SK-N-SH (cell line): ENCODE results near the gene FRMD1. TPM values are rescaled to one million over a fixed set of nuclear protein-coding genes. Genes with fewer than 3 reads are reported as not detected.

Experiments used
- CTCF ChIA-PET: fragments of 300-600, 350-600 bp; formaldehyde crosslinking; extraction: SDS; loops from one replicate; lab custom pipeline; 2021; lab: Yijun Ruan, JAX
- POLR2A ChIA-PET: fragments of 350-600 bp; sonication (Branson Sonifier 250); formaldehyde crosslinking; extraction: SDS; loops from one replicate; lab custom pipeline; 2020; ENCODE audit warnings: antibody characterized with exemption, inconsistent platforms; lab: Yijun Ruan, JAX
- DNase-seq: peaks from one replicate; pipeline ENCODE4 v3.0.0; 2012
- H2AFZ ChIP-seq: fragments of 200-600 bp; sonication (generic); 2 replicates; pipeline ENCODE4 v1.8.1; 2016; ENCODE audit warnings: antibody characterized with exemption, mild to moderate bottlenecking, low read depth
- H3F3A ChIP-seq: fragments of 200-600 bp; sonication (generic); replicated peaks from 2 replicates; pipeline ENCODE3; 2016; ENCODE audit warnings: antibody characterized with exemption, mild to moderate bottlenecking; ENCODE audit not compliant: insufficient read depth
- H3K27ac ChIP-seq, 2 experiments: fragments of 200-500 bp in 1 of 2; fragments of 200-600 bp in 1 of 2; sonication (Bioruptor generic) in 1 of 2; sonication (generic), shearing (Covaris generic) in 1 of 2; 2 replicates each; pipeline versions ENCODE4 v1.5.1 to v1.6.1; 2014 to 2016; ENCODE audit warnings: low read depth in 2 of 2, inconsistent platforms in 1 of 2, low read length in 1 of 2, mild to moderate bottlenecking in 1 of 2, mixed read lengths in 1 of 2
- H3K27me3 ChIP-seq: fragments of 200-600 bp; sonication (generic), shearing (Covaris generic); 2 replicates; pipeline ENCODE4 v1.6.1; 2016; ENCODE audit warnings: mixed run types; ENCODE audit not compliant: insufficient read depth
- H3K36me3 ChIP-seq, 2 experiments: fragments of 200-500 bp in 1 of 2; fragments of 200-600 bp in 1 of 2; sonication (Bioruptor generic) in 1 of 2; sonication (generic) in 1 of 2; replicated peaks in 1 of 2; 2 replicates each; pipeline versions ENCODE3 to v1.5.1; 2014 to 2016; ENCODE audit warnings: low read length in 1 of 2, mild to moderate bottlenecking in 1 of 2; ENCODE audit not compliant: insufficient read depth in 2 of 2, control insufficient read depth in 1 of 2
- H3K4me1 ChIP-seq, 2 experiments: fragments of 200-500 bp in 1 of 2; fragments of 200-600 bp in 1 of 2; sonication (Bioruptor generic) in 1 of 2; sonication (generic), shearing (Covaris generic) in 1 of 2; 2 replicates each; pipeline versions ENCODE4 v1.5.1 to v1.6.1; 2014 to 2016; ENCODE audit warnings: low read depth in 1 of 2, low read length in 1 of 2, mixed run types in 1 of 2; ENCODE audit not compliant: insufficient read depth in 2 of 2, control insufficient read depth in 1 of 2
- H3K4me2 ChIP-seq: fragments of 200-600 bp; sonication (generic), shearing (Covaris generic); 2 replicates; pipeline ENCODE4 v1.6.1; 2017; ENCODE audit warnings: mixed run types
- H3K4me3 ChIP-seq, 2 experiments: fragments of 200-500 bp in 1 of 2; fragments of 200-600 bp in 1 of 2; sonication (Bioruptor generic) in 1 of 2; sonication (generic), shearing (Covaris generic) in 1 of 2; 2 replicates each; pipeline versions ENCODE4 v1.5.1 to v1.8.1; 2014 to 2016; ENCODE audit warnings: low read depth in 2 of 2, inconsistent platforms in 1 of 2, low read length in 1 of 2, mild to moderate bottlenecking in 1 of 2, mixed read lengths in 1 of 2, moderate library complexity in 1 of 2
- H3K79me2 ChIP-seq: fragments of 200-600 bp; sonication (generic); 2 replicates; pipeline ENCODE4 v1.8.1; 2017; ENCODE audit warnings: mild to moderate bottlenecking; ENCODE audit not compliant: insufficient read depth
- H3K9ac ChIP-seq: fragments of 200-600 bp; sonication (generic); 2 replicates; pipeline ENCODE4 v1.6.1; 2017; ENCODE audit warnings: mixed run types
- H3K9me2 ChIP-seq: fragments of 200-600 bp; sonication (generic); 2 replicates; pipeline ENCODE4 v1.6.1; 2017; ENCODE audit warnings: mixed run types
- H3K9me3 ChIP-seq: fragments of 200-600 bp; sonication (generic); 2 replicates; pipeline ENCODE4 v1.6.1; 2017; ENCODE audit warnings: mixed run types, mild to moderate bottlenecking, moderate library complexity
- H4K20me1 ChIP-seq: fragments of 200-600 bp; sonication (generic); 2 replicates; pipeline ENCODE4 v1.6.1; 2017; ENCODE audit warnings: mild to moderate bottlenecking, mixed run types; ENCODE audit not compliant: insufficient read depth
- CHD2 ChIP-seq: fragments of 150-350 bp; IDR thresholded peaks from 2 replicates; pipeline ENCODE4 v1.6.1; 2018; ENCODE audit warnings: low read length; ENCODE audit not compliant: partially characterized antibody
- EZH2phosphoT487 ChIP-seq: fragments of 200-600 bp; sonication (generic); IDR thresholded peaks from 2 replicates; pipeline ENCODE4 v1.6.1; 2017; ENCODE audit warnings: low read depth, mixed run types, mild to moderate bottlenecking, antibody characterized with exemption, moderate library complexity, borderline replicate concordance
- FOXJ3 ChIP-seq: sonication (generic); formaldehyde crosslinking; IDR thresholded peaks from 2 replicates; pipeline ENCODE4 v1.5.1; 2020; ENCODE audit warnings: mild to moderate bottlenecking, missing genetic modification reagents
- FOXM1 ChIP-seq: IDR thresholded peaks from 2 replicates; pipeline ENCODE4 v1.4.0; 2012; ENCODE audit warnings: low read depth, mild to moderate bottlenecking
- MAX ChIP-seq: IDR thresholded peaks from 2 replicates; pipeline ENCODE4 v1.4.0; 2012; ENCODE audit warnings: low read depth
- NFIC ChIP-seq: IDR thresholded peaks from 2 replicates; pipeline ENCODE4 v1.4.0; 2012; ENCODE audit warnings: borderline replicate concordance
- RAD21 ChIP-seq: IDR thresholded peaks from 2 replicates; pipeline ENCODE4 v1.6.1; 2012; ENCODE audit warnings: mild to moderate bottlenecking, low read length
- SIN3A ChIP-seq: IDR thresholded peaks from 2 replicates; pipeline ENCODE4 v1.6.1; 2012; ENCODE audit warnings: low read depth, mild to moderate bottlenecking, low read length, moderate library complexity, borderline replicate concordance
- SMC3 ChIP-seq: IDR thresholded peaks from 2 replicates; pipeline ENCODE4 v1.6.1; 2012; ENCODE audit warnings: low read depth, low read length, improper control_type of control experiment
- TAF1 ChIP-seq: IDR thresholded peaks from 2 replicates; pipeline ENCODE4 v1.6.1; 2012; ENCODE audit warnings: low read depth, mild to moderate bottlenecking, low read length, moderate library complexity, borderline replicate concordance
- TCF12 ChIP-seq: IDR thresholded peaks from 2 replicates; pipeline ENCODE4 v1.4.0; 2012
- USF1 ChIP-seq: IDR thresholded peaks from 2 replicates; pipeline ENCODE4 v1.4.0; 2012; ENCODE audit warnings: low read depth, borderline replicate concordance
- YY1 ChIP-seq: IDR thresholded peaks from 2 replicates; pipeline ENCODE4 v1.4.0; 2012; ENCODE audit warnings: low read depth, mild to moderate bottlenecking
- ZBTB33 ChIP-seq: IDR thresholded peaks from 2 replicates; pipeline ENCODE4 v1.4.0; 2012; ENCODE audit warnings: low read depth, borderline replicate concordance
- WGBS: methylation state at CpG from one replicate; pipeline ENCODE4 v1.1.6; 2017; ENCODE audit warnings: low lambda C conversion rate; 5-methylcytosine and 5-hydroxymethylcytosine counted together
- polyA plus RNA-seq, 3 experiments: library from polyadenylated mRNA; depleted of rRNA; stranded (reverse); fragments of >200 nt; gene quantifications; 2 replicates each; pipeline ENCODE4 v1.2.3, GENCODE V29; 2012

Gene FRMD1
- polyA plus RNA-seq, 1 of the 3 experiments (the other 2 are of a cell fraction), result not detected

GRCh38 chr6:168091381-168092264 lies 12.6 kb upstream of the FRMD1 start:
- no peak for DNase-seq
- ChIA-PET POLR2A (no interaction called here), CTCF (interaction anchor here (0.6 kb wide), 1 partner anchor 188 kb away, joined by 3 read pairs; no protein-coding TSS in a partner anchor)
- Histone ChIP-seq H3F3A (no peaks in the 10 kb centered on the region), H3K9me2 (no peaks in the 10 kb centered on the region), H3K4me3 (no peak overlapping the region), H3K9me3 (no peaks in the 10 kb centered on the region), H3K27ac (no peak overlapping the region), H3K4me2 (no peak overlapping the region), H3K36me3 (no peaks in the 10 kb centered on the region), H3K9ac (no peak overlapping the region), H2AFZ (no peak overlapping the region), H3K4me1 (peaks cover 0 to 8% of the 10 kb centered on the region in 2 experiments; a peak in 1 of 4 replicates), H4K20me1 (no peaks in the 10 kb centered on the region), H3K79me2 (no peaks in the 10 kb centered on the region), H3K27me3 (no peaks in the 10 kb centered on the region)
- TF ChIP-seq NFIC (no peak), FOXM1 (no peak), YY1 (no peak), TAF1 (no peak), USF1 (no peak), SMC3 (no peak), SIN3A (no peak), MAX (no peak), ZBTB33 (no peak), EZH2phosphoT487 (no peak)
- 69% methylated on average over 17 of the region's 28 CpGs for WGBS

- CTCF ChIA-PET, result interaction anchor here (0.6 to 0.8 kb wide), 2 partner anchors 187 to 236 kb away, joined by 3 to 5 read pairs; no protein-coding TSS in a partner anchor
- TF ChIP-seq RAD21, result no peak
- TF ChIP-seq FOXJ3 (CRISPR knock-in tag), result no peak
- no peak for TF ChIP-seq TCF12
- no peak for TF ChIP-seq SMC3
- TF ChIP-seq CHD2, result no peak
- WGBS, result 45% methylated on average over 17 of the region's 17 CpGs
Measured at GRCh38 chr6:168090706-168091105, 11.7 kb upstream of the FRMD1 start.

More at GRCh38 chr6:168090706-168091105, 11.7 kb upstream of the FRMD1 start:
- POLR2A ChIA-PET, result no interaction called here
- Histone ChIP-seq H3K9me3 (no peaks in the 10 kb centered on the region), H3K9ac (no peak overlapping the region), H2AFZ (no peak overlapping the region), H4K20me1 (no peaks in the 10 kb centered on the region), H3K9me2 (no peaks in the 10 kb centered on the region), H3K4me2 (no peak overlapping the region), H3K36me3 (no peaks in the 10 kb centered on the region), H3F3A (no peaks in the 10 kb centered on the region), H3K27ac (no peak overlapping the region), H3K4me1 (no peaks in the 10 kb centered on the region; a peak in 1 of 4 replicates), H3K4me3 (no peak overlapping the region), H3K27me3 (no peaks in the 10 kb centered on the region), H3K79me2 (no peaks in the 10 kb centered on the region)
- no peak for DNase-seq
